ENCODE results near the gene C1QA.

Gene C1QA

GRCh38 chr1:22597996-22598395 lies 38.4 kb upstream of the C1QA start:
- Histone ChIP-seq H3K27ac (ENCODE audit: poor library complexity, severe bottlenecking) (no peak overlapping the region), H3K36me3 (ENCODE audit: low read depth) (no peaks in the 10 kb centered on the region), H3K4me3 (ENCODE audit: severe bottlenecking) (no peak overlapping the region), H3K9me3 (ENCODE audit: severe bottlenecking) (no peaks in the 10 kb centered on the region), H3K27me3 (ENCODE audit: insufficient read depth, poor library complexity, severe bottlenecking) (peaks cover 17% of the 10 kb centered on the region), H3K4me1 (ENCODE audit: insufficient read depth, poor library complexity, severe bottlenecking) (no peaks in the 10 kb centered on the region)
- DNase-seq (ENCODE audit: low spot score) (no peak), ATAC-seq (ENCODE audit: low read depth) (no peak)
- no peak for TF ChIP-seq CTCF (IDR thresholded peaks at IDR 0.05; ENCODE audit: poor library complexity, severe bottlenecking)

- TF ChIP-seq CTCF (IDR thresholded peaks at IDR 0.05; ENCODE audit: poor library complexity, severe bottlenecking): no peak
- Histone ChIP-seq H3K27me3 (ENCODE audit: insufficient read depth, poor library complexity, severe bottlenecking) (peaks cover 10% of the 10 kb centered on the region), H3K27ac (ENCODE audit: poor library complexity, severe bottlenecking) (no peak overlapping the region), H3K4me3 (ENCODE audit: severe bottlenecking) (no peak overlapping the region), H3K4me1 (ENCODE audit: insufficient read depth, poor library complexity, severe bottlenecking) (no peaks in the 10 kb centered on the region), H3K36me3 (ENCODE audit: low read depth) (no peaks in the 10 kb centered on the region), H3K9me3 (ENCODE audit: severe bottlenecking) (no peaks in the 10 kb centered on the region)
- DNase-seq (ENCODE audit: low spot score) (no peak), ATAC-seq (ENCODE audit: low read depth) (no peak)
Measured at GRCh38 chr1:22598736-22599135, 37.7 kb upstream of the C1QA start.

GRCh38 chr1:22600071-22600816 lies 36.2 kb upstream of the C1QA start:
- Histone ChIP-seq H3K27me3 (ENCODE audit: insufficient read depth, poor library complexity, severe bottlenecking) (peaks cover 12% of the 10 kb centered on the region), H3K4me1 (ENCODE audit: insufficient read depth, poor library complexity, severe bottlenecking) (no peaks in the 10 kb centered on the region), H3K27ac (ENCODE audit: poor library complexity, severe bottlenecking) (no peak overlapping the region), H3K9me3 (ENCODE audit: severe bottlenecking) (no peaks in the 10 kb centered on the region), H3K4me3 (ENCODE audit: severe bottlenecking) (no peak overlapping the region), H3K36me3 (ENCODE audit: low read depth) (no peaks in the 10 kb centered on the region)
- DNase-seq (ENCODE audit: low spot score): no peak
- no peak for TF ChIP-seq CTCF (IDR thresholded peaks at IDR 0.05; ENCODE audit: poor library complexity, severe bottlenecking)
- peak; percentile 91 for ATAC-seq (ENCODE audit: low read depth)

GRCh38 chr1:22600817-22601605 lies 35.4 kb upstream of the C1QA start:
- Histone ChIP-seq H3K9me3 (ENCODE audit: severe bottlenecking) (no peaks in the 10 kb centered on the region), H3K4me1 (ENCODE audit: insufficient read depth, poor library complexity, severe bottlenecking) (no peaks in the 10 kb centered on the region), H3K27ac (ENCODE audit: poor library complexity, severe bottlenecking) (no peak overlapping the region), H3K27me3 (ENCODE audit: insufficient read depth, poor library complexity, severe bottlenecking) (peaks cover 12% of the 10 kb centered on the region), H3K4me3 (ENCODE audit: severe bottlenecking) (no peak overlapping the region), H3K36me3 (ENCODE audit: low read depth) (no peaks in the 10 kb centered on the region)
- no peak for TF ChIP-seq CTCF (IDR thresholded peaks at IDR 0.05; ENCODE audit: poor library complexity, severe bottlenecking)
- no peak for ATAC-seq (ENCODE audit: low read depth)
- no peak for DNase-seq (ENCODE audit: low spot score)

GRCh38 chr1:22601610-22602009 lies 34.8 kb upstream of the C1QA start:
- ATAC-seq (ENCODE audit: low read depth): no peak
- no peaks in the 10 kb centered on the region for H3K36me3 ChIP-seq (ENCODE audit: low read depth)
- no peaks in the 10 kb centered on the region for H3K4me1 ChIP-seq (ENCODE audit: insufficient read depth, poor library complexity, severe bottlenecking)
- H3K9me3 ChIP-seq (ENCODE audit: severe bottlenecking): no peaks in the 10 kb centered on the region
- TF ChIP-seq CTCF (IDR thresholded peaks at IDR 0.05; ENCODE audit: poor library complexity, severe bottlenecking): no peak
- peaks cover 15% of the 10 kb centered on the region for H3K27me3 ChIP-seq (ENCODE audit: insufficient read depth, poor library complexity, severe bottlenecking)
- no peak overlapping the region for H3K4me3 ChIP-seq (ENCODE audit: severe bottlenecking)
- DNase-seq (ENCODE audit: low spot score): no peak
- H3K27ac ChIP-seq (ENCODE audit: poor library complexity, severe bottlenecking): no peak overlapping the region

Measured in RWPE2 (cell line).